ENCODE measurements around the gene INO80C.
"Not testable (repeated sequence)": the region's sequence is repeated elsewhere in the genome, so short reads cannot be mapped to it uniquely, and the experiment has no call there.

The INO80C gene

DNA sequence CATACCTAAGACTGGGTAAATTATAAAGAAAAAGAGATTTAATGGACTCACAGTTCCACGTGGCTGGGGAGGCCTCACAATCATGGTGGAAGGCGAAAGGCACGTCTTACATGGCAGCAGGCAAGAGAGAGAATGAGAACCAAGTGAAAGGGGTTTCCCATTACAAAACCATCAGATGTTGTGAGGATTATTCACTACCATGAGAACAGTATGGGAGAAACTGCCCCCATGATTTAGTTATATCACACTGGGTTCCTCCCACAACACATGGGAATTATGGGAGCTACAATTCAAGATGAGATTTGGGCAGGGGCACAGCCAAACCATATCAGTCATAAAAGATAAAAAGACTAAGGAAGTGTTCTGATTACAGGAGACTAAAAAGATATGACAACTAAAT lies 8.5 kb downstream of the INO80C start:
- DNase-seq (ENCODE audit: low read depth, low spot score), result not testable (repeated sequence)

DNA sequence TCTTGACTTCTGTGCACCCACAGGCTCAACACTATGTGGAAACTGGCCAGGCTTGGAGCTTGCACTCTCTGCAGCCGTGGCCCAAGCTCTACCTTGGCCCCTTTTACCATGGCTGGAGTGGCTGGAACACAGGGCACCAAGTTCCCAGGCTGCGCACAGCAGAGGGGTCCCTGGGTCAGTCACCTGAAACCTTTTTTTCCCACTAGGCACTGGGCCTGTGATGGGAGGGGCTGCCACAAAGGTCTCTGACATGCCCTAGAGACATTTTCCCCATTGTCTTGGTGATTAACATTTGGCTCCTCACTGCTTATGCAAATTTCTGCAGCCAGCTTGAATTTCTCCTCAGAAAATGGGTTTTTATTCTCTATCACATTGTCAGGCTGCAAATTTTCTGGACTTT lies 9.4 kb downstream of the INO80C start:
- not testable (repeated sequence) for DNase-seq (ENCODE audit: low read depth, low spot score)

DNA sequence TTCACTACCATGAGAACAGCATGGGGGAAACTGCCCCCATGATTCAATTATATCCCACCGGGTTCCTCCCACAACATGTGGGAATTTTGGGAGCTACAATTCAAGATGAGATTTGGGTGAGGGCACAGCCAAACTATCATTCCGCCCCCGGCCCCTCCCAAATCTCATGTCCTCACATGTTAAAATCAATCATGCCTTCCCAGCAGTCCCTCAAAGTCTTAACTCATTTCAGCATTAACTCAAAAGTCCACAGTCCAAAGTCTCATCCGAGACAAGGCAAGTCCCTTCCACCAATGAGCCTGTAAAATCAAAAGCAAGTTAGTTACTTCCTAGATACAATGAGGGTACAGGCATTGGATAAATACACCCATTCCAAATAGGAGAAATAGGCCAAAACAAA lies 10.2 kb downstream of the INO80C start:
- DNase-seq (ENCODE audit: low read depth, low spot score), result not testable (repeated sequence)

DNA sequence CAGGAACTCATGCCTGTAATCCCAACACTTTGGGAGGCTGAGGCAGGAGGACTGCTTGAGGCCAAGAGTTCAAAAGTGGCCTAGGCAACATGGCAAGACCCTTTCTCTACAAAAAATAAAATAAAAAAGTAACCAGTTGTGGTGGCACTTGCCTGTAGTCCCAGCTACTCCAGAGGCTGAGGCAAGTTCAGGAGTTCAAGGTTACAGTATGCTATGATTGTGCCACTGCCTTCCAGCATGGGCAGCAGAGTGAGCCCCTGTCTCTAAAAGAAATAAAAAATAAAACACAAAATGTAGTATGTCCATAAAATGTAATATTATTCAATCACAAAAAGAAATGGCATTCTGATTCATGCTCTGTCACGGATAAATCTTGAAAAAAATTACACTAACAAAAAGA lies 11.9 kb downstream of the INO80C start:
- DNase-seq (ENCODE audit: low read depth, low spot score), result no peak

DNA sequence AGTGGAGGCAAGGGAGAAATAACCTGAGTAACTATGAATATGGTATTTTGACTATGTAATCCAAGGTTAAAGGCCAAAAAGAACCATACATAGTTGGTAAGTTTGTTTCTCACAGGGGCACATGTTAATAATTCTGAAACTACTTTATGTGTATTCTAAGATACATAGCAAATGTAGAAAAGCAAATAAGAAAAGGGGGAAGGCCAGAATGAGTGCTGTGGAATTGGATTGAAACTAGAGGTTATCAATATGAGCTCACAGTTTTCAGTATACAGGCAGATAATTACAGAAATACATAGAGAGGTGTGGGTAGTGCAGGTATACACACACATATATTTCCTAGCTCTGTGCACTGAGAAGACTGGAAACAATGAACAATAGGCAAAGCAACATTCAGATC lies 13.7 kb downstream of the INO80C start:
- no peak for DNase-seq (ENCODE audit: low read depth, low spot score)

DNA sequence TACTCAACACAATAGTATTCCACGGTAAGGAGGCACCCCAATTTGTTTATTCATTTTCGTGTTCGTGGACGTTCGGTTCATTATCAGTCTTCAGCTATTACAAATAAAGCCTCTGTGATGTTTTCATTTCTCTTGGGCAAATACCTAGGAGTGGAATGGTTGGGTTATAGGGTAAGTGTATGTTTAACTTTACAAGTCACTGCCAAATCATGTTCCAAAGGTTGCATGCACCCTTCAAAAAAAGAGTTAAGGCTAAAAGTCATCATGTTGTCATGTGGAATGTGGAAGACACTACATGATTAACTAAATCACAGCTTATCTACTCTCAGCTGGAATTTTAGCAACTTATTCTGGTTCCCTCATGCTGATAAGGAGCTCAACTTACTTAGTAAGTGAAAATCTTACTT lies 15.8 kb downstream of the INO80C start:
- DNase-seq (ENCODE audit: low read depth, low spot score), result no peak

DNA sequence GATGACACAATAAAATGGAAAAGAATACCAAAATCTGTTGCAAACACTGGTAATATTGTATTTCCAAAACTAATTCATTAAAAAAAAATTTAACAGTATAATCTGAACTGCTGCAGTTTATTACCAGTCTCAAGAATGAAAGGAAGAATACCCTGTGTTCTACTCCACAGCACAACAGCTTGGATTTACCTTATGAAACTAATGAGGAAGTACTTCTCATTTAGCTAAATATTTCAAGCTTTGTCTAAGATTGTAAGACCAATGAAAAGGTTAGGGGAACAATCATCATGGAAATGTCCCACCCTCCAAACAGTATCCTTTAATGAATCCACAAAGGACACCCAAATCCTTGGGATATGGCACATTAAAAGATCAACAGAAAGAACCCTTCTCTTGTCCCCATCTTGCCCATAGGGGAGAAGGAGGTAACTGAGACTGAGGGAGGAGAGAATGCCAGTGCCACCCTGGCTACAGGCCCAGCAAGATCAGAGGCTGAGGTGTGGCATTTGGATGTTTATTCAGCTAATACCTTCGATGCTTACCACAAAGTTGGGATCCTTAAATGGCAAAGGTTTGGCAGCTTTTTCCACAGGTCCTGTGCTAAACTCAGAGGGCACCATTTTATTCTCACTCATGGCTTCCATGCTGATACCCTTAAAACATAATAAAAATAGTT lies 17.7 kb downstream of the INO80C start:
- no peak for DNase-seq (ENCODE audit: low read depth, low spot score)

DNA sequence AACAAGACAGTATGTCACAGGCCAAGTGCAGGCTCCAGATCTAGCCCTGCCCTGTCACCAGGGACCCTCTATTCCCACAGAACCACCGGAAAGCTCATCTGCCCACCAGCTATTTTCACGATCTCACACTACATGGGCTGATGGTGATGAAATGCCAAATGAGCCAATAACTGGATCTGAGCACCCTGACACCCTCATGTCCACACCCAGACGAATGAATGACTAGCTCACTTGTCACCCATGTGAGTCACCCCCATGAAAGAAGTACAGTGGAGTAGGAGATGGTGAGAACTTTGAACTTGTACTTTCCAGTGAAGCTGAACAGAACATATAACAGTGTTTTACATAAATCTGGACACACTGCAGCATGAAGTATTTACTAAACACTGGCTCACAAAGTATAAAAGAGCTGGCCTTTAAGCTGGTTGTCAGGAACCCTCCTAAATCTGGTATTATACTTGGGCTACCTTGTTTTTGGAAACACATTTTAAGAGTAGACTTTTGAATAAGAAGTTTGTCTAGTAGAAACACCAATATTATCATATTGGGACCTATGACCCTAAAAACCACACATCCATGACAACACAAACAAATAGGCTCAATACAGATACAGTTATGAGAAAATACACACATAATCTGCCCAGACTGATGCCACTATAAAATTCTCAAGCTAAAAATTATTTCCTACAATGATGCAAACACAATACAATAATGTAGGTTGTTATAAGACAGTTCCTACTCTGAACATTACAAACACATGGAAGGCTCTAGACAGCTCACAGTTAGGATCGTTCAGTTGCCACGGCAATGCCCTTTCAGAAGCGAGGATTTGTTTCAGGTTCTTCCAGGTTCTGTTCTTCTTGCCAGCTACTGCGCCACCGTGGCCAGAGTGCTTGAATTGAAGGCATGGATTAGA lies 19.0 kb downstream of the INO80C start:
- DNase-seq (ENCODE audit: low read depth, low spot score), result no peak

DNA sequence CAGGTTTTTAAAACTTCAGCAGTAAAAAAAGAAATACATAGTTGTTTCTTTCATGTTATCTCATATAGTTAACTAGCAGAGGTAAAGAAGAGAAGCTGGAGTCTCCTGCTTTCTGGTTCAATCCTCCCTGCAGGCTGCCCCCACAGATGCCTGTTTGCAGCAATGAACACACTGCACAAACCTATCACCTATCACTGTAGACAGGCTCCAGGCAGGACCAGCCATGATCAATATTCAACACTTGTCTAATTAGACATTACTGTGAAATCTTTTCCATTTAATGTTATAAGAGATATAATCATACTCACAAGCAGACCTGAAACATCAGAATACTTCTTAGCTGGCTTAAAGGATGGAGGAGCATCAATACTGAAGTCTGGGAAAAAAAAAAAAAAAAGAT lies 19.8 kb downstream of the INO80C start:
- DNase-seq (ENCODE audit: low read depth, low spot score), result no peak

DNA sequence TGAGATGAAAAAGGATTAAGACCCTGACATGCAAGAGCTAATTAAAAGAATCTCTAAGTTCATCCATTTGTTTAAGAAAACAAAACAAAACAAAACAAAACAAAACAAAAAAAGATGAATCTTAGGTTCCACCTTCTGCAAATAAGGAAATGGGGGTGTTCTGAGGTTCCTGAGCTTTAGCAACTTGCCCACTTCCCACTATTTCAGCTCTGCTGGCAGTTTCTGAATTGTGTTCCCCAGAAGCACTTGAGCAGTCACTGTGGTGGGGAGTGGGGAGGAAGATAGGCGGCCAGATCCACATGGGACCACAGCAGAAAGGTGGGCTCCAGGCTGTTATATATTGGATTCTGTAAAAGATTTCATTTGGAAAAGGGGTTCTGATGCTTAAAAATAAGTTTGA lies 20.3 kb downstream of the INO80C start:
- no peak for DNase-seq (ENCODE audit: low read depth, low spot score)

DNA sequence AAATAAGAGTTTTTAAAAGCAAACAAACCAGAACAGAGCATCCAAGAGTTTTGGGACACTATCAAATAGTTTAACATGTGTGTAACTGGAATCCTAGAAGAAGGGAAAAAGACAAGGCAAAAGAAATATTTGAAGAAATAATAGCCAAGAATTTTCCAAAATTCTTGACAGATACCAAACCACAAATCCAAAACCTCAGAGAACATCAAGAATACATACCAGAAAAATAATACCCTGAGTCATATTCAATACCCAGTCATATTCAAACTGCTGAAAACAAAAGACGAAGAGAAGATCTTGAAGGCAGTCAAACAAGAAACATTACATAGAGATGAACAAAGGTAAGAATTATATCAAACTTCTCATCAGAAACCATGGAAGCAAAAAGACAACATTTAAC lies 22.9 kb downstream of the INO80C start:
- no peak for DNase-seq (ENCODE audit: low read depth, low spot score)

DNA sequence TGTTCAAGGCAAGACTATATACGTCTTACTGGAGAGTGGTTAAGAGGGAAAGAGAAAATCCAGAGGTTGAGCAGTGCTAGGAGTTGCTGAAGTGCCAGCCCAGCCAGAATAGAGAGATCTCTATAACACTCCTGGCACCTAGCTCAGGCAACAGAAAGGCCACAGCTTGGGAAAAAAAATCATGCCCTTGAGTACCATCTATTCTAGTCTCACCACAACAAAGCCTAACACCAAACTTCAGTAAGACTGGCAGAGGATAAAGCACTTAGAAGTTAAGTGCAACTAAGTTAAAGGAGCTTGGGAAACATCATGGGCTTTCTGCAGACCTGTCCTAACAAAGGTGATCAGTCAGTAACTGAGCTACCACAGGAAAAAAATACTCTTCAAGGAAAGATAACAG lies 24.2 kb downstream of the INO80C start:
- no peak for DNase-seq (ENCODE audit: low read depth, low spot score)

DNA sequence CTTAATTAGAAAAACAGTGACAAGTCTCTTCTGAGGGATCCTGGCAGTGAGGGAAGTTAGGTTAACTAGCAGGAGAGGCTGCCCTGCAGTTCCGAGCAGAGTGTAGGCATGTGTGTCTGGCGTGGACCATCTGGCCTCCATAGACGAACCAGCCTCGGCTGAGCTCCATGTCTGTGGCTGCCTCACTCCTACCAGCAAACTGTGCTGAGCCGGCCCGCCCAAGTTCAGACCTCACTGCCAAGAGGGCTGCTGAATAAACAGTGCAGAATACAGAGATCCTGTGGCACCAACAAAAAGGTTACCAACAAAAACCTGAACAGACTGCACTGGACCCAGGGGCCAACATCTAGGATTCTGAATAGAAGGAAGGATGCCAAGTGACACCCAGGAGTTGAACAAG lies 27.3 kb downstream of the INO80C start:
- DNase-seq (ENCODE audit: low read depth, low spot score), result no peak

DNA sequence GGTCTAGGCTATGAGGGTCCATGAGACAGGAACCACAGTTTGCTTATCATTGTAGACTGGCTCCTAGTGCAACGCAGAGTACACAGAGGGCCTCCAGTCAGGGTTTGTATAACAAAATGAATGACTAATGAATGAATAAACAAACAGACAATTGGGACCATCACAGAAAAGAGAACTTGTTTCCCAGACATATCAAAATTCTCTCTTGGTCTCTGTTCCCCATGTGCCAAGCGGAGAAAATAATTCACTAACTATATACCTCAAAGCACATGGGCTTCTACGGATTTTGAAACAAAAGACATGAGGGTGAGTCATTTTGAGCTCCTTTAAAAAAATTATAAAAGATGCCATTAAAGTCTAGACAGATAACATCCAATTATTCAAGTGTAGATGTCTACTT lies 28.0 kb downstream of the INO80C start:
- DNase-seq (ENCODE audit: low read depth, low spot score), result no peak

DNA sequence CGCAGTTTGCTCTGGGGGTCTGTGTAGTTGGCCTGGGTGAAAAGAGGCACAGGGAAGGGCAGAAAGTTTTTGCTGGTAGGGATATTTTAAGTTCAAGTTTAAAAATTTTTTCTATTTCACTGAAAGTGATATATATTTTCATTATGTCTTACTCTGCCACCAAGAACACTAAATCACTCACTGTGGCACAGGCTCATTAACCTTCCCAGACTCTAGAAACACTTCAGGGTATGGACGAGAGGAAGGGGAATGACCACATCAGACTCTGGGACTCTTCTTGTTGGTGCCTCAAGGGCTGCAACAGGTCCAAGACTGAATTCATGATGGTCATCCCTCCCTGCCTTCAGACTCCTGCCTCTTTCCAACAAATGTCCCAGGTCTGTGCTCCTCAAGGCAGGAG lies 29.0 kb downstream of the INO80C start:
- no peak for DNase-seq (ENCODE audit: low read depth, low spot score)

DNA sequence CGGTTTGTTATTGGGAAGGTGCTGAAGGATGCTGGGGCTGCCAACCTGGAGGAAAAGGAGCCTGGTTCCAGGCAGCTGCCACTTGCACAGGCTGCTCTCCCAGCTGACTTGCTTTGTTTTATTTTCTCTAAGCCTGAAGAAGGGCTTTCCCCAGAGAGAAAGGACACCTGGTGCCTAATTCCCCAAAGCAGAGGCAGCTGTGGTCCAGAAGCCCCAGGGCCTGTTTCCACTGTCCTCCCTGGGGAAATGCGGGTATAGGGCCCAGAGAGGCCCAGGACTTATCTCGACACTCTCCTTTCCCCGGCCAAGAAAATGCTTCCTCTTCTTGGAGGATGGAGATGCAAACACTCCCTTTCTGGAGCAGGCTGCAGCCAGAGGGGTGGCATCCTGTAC lies 30.1 kb downstream of the INO80C start:
- no peak for DNase-seq (ENCODE audit: low read depth, low spot score)

DNA sequence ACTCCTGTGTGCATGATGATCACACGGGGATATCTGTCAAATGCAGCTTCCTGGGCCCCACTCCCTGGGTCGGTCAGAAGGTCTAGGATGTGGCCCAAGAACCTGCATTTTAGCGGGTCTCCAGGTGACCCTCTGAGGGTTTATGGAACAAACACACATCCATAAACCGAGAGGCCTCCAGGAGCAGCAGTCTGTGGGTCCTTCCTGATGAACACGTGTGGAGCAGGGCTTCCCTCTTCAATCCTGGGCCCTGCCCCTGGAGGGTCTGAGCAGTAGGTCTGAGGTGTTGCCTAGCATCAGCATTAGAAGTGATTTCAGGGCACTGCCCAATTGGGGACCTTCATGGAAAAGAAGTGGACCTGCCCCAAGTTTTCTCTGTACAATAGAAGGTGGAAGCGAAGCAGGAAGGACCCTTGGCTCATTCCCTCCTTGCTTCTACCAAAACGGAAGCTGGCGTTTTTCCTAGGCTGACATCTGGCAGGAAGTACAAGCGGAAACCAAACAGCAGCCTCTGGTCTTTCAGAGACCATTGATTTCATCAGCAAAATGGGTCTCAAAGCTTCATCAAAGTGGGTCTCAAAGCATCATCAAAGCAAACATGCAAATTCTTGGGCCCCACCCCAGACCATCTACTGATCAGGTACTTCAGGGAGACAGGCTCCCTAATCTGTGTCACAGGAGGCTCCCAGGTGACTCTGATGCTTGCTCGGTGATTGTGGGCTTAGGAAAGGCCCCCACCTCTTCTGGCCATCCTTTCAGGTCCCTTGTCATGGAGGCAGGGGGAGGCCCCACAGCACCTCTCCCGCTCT lies 30.7 kb downstream of the INO80C start:
- DNase-seq (ENCODE audit: low read depth, low spot score), result no peak

DNA sequence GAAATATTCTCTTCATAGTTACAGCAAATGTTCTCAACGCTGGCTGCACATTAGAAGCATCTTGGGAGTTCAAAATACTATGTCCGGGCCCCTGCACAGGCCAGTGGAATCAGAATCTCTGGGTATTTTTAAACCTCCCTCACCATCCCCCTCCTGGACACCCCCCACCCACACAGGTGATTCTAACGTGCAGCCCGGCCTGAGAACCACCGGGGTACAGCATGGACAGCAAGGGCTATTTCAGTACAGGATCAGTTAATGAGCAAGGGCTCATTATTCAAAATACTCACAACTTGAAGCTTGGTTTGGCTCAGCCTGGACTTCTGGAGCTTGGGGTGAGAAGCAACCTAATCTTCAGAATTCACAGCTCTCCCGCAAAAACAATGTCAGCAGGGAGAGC lies 31.4 kb downstream of the INO80C start:
- DNase-seq (ENCODE audit: low read depth, low spot score), result no peak

DNA sequence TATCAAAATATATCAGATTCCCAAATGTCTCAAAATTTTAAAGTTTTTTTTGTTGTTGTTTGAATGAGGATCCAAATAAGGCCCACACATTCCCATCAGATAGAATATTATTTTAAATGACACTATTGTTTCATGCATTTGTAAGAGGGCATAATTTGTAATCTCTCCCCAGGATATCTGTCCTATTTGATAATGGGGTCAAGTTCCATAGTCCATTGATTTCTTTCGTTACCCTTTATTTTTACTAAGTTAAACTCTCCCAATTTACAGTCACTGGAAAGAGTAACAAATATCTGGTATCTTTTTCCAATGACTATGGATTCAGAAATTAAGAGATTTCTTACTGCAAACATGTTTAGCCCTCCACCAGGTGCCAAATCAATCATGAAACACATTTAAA lies 32.4 kb downstream of the INO80C start:
- no peak for DNase-seq (ENCODE audit: low read depth, low spot score)

DNA sequence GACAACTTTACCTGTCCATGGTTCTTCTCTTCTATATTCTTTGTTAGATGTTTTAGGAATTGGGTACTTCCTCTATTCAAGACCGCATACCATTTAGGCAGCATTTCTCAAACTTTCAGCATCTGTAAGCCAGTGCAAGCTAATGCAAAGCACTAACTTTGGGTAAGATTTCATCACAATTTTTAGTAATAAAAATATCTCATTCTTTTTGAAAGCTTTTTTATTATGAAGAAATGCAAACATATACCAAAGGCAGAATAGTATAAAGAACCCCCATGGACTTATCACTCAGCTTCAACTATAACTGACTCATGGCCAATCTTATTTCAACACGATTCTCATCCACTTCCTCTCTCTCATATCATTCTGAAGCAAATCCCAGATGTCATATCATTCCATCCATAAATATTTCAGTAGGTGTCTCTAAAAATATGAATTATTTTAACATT lies 32.9 kb downstream of the INO80C start:
- no peak for DNase-seq (ENCODE audit: low read depth, low spot score)

DNA sequence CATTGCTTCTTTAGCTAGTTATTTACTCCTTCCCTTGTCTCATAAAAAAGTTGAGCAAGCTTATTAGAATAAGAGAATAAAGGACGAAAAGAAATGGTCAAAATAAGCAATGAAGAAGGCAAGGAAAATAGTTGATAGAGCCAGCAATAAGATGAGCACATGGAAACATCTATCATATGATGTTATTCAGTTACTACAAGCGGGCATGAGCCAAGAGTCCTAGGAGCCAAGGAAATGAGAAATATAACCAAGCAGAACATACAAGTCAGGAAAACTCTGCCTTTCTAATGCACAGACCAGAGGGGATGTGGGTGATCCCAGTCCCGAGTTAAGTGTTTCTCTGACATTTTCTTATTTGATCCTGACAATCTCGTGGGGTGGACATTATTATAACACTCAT lies 33.9 kb downstream of the INO80C start:
- no peak for DNase-seq (ENCODE audit: low read depth, low spot score)

DNA sequence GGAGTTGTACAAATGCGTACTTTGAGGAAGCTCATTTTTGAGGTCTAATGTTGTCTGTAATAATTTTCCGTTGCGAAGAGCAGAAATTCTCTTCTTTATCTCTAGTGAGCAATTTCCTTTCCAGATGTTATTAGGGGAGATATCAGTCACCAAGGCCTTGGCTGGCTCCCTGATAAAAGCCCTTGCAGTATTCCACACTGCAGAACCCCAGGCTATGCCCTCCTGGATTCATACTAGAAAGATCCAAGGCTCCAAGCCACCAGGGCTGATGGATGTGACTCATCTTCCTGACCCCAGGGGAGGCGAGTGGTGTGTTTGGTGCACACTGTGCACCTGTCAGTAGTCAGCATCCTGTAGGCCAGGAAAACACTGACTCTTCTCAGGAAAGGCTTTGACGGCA lies 34.7 kb downstream of the INO80C start:
- DNase-seq (ENCODE audit: low read depth, low spot score), result no peak

Measured in activated CD4-positive, CD25-positive, alpha-beta regulatory T cell treated with anti-CD3 and anti-CD28 coated beads, Interleukin-2, amount 50 U/mL, for 16 hours (primary cell).